H9 (cell line): ENCODE results near the gene DBN1. TPM values are rescaled to one million over a fixed set of nuclear protein-coding genes. Genes with fewer than 3 reads are reported as not detected.

Experiments
- DNase-seq: peaks from one replicate; pipeline ENCODE4 v3.0.0-alpha.2; 2017
- H2AFZ ChIP-seq: one replicate; pipeline ENCODE4 v1.6.1; 2013; ENCODE audit warnings: mild to moderate bottlenecking, low read length, control low read depth, moderate library complexity
- H2AK5ac ChIP-seq: 2 replicates; pipeline ENCODE4 v1.6.1; 2013; ENCODE audit warnings: low read length, control low read depth, mixed read lengths; ENCODE audit not compliant: insufficient read length
- H2BK120ac ChIP-seq: one replicate; pipeline ENCODE4 v1.6.1; 2013; ENCODE audit warnings: low read depth, mild to moderate bottlenecking, low read length, control low read depth, inconsistent platforms; ENCODE audit not compliant: poor library complexity, severe bottlenecking
- H2BK12ac ChIP-seq: 2 replicates; pipeline ENCODE4 v1.6.1; 2013; ENCODE audit warnings: low read length, control low read depth, mixed read lengths, low read depth; ENCODE audit not compliant: insufficient read length
- H2BK15ac ChIP-seq: 2 replicates; pipeline ENCODE4 v1.6.1; 2013; ENCODE audit warnings: low read depth, low read length, control low read depth
- H2BK20ac ChIP-seq: one replicate; pipeline ENCODE4 v1.6.1; 2013; ENCODE audit warnings: low read depth, mild to moderate bottlenecking, low read length, control low read depth, inconsistent platforms; ENCODE audit not compliant: poor library complexity, severe bottlenecking
- H2BK5ac ChIP-seq: 2 replicates; pipeline ENCODE4 v1.6.1; 2013; ENCODE audit warnings: low read length, control low read depth, mixed read lengths; ENCODE audit not compliant: insufficient read length
- H3K14ac ChIP-seq: 2 replicates; pipeline ENCODE4 v1.6.1; 2013; ENCODE audit warnings: low read length, control low read depth; ENCODE audit not compliant: insufficient read depth
- H3K18ac ChIP-seq: 2 replicates; pipeline ENCODE4 v1.6.1; 2013; ENCODE audit warnings: low read depth, mild to moderate bottlenecking, mixed read lengths, low read length, control low read depth; ENCODE audit not compliant: insufficient read length
- H3K23ac ChIP-seq: 2 replicates; pipeline ENCODE4 v1.6.1; 2013; ENCODE audit warnings: low read length, control low read depth, mixed read lengths, low read depth; ENCODE audit not compliant: insufficient read length
- H3K23me2 ChIP-seq: 2 replicates; pipeline ENCODE4 v1.6.1; 2013; ENCODE audit warnings: low read depth, mild to moderate bottlenecking, mixed read lengths, low read length, control low read depth; ENCODE audit not compliant: insufficient read length, poor library complexity, severe bottlenecking
- H3K27ac ChIP-seq: 2 replicates; pipeline ENCODE4 v1.5.1; 2013; ENCODE audit warnings: low read length, control low read depth, mixed read lengths, low read depth; ENCODE audit not compliant: insufficient read length
- H3K27me3 ChIP-seq: 2 replicates; pipeline ENCODE4 v1.6.1; 2013; ENCODE audit warnings: low read length, control low read depth, inconsistent platforms; ENCODE audit not compliant: insufficient read depth
- H3K4ac ChIP-seq: 2 replicates; pipeline ENCODE4 v1.6.1; 2013; ENCODE audit warnings: low read depth, mild to moderate bottlenecking, control low read depth, inconsistent platforms, low read length, moderate library complexity
- H3K4me1 ChIP-seq: 2 replicates; pipeline ENCODE4 v1.6.1; 2013; ENCODE audit warnings: low read length, control low read depth, inconsistent platforms; ENCODE audit not compliant: insufficient read depth
- H3K4me2 ChIP-seq: 2 replicates; pipeline ENCODE4 v1.6.1; 2013; ENCODE audit warnings: low read length, control low read depth, mixed read lengths; ENCODE audit not compliant: insufficient read length, insufficient read depth
- H3K56ac ChIP-seq: 2 replicates; pipeline ENCODE4 v1.6.1; 2013; ENCODE audit warnings: low read depth, mild to moderate bottlenecking, mixed read lengths, low read length, control low read depth; ENCODE audit not compliant: insufficient read length
- H3K79me1 ChIP-seq: 2 replicates; pipeline ENCODE4 v1.6.1; 2013; ENCODE audit warnings: low read depth, mild to moderate bottlenecking, moderate library complexity, low read length, control low read depth, inconsistent platforms; ENCODE audit not compliant: insufficient read depth, poor library complexity, severe bottlenecking
- H3K79me2 ChIP-seq: 2 replicates; pipeline ENCODE4 v1.6.1; 2013; ENCODE audit warnings: low read length, control low read depth, inconsistent platforms; ENCODE audit not compliant: insufficient read depth
- H3K9ac ChIP-seq: 2 replicates; pipeline ENCODE4 v1.6.1; 2013; ENCODE audit warnings: low read length, control low read depth, mixed read lengths; ENCODE audit not compliant: insufficient read length; ENCODE audit errors: extremely low read depth
- H3K9me3 ChIP-seq: one replicate; pipeline ENCODE4 v1.6.1; 2013; ENCODE audit warnings: low read depth, low read length, inconsistent platforms; ENCODE audit not compliant: control insufficient read depth
- H3T11ph ChIP-seq: one replicate; pipeline ENCODE4 v1.6.1; 2013; ENCODE audit warnings: mild to moderate bottlenecking, low read length, control low read depth, inconsistent platforms
- H4K20me1 ChIP-seq: one replicate; pipeline ENCODE4 v1.6.1; 2013; ENCODE audit not compliant: control insufficient read depth, insufficient read length, insufficient read depth
- H4K5ac ChIP-seq: 2 replicates; pipeline ENCODE4 v1.6.1; 2013; ENCODE audit warnings: low read depth, mild to moderate bottlenecking, mixed read lengths, low read length, control low read depth; ENCODE audit not compliant: insufficient read length
- H4K8ac ChIP-seq: replicated peaks from 2 replicates; pipeline ENCODE4 v1.6.1; 2013; ENCODE audit warnings: low read length, control low read depth, mixed read lengths, low read depth; ENCODE audit not compliant: insufficient read length
- H4K91ac ChIP-seq: 2 replicates; pipeline ENCODE4 v1.6.1; 2013; ENCODE audit warnings: low read depth, mild to moderate bottlenecking, moderate library complexity, mixed read lengths, low read length, control low read depth; ENCODE audit not compliant: insufficient read length
- H3K27ac Mint-ChIP-seq, 3 experiments: 2 replicates in 2 of 3; 3 replicates in 1 of 3; pipeline ENCODE4 v1.8.0; 2020 to 2021; ENCODE audit warnings: mixed read lengths in 3 of 3, mild to moderate bottlenecking in 1 of 3, moderate library complexity in 1 of 3
- H3K27me3 Mint-ChIP-seq: 2 replicates; pipeline ENCODE4 v1.8.0; 2021; ENCODE audit warnings: low read depth, mild to moderate bottlenecking, moderate library complexity, mixed read lengths
- H3K36me3 Mint-ChIP-seq, 3 experiments: 2 replicates in 2 of 3; 3 replicates in 1 of 3; pipeline ENCODE4 v1.8.0; 2020 to 2021; ENCODE audit warnings: low read depth in 3 of 3, mixed read lengths in 3 of 3; ENCODE audit not compliant: insufficient read depth in 1 of 3
- H3K4me1 Mint-ChIP-seq, 2 experiments: 2 replicates each; pipeline ENCODE4 v1.8.0; 2020; ENCODE audit warnings: mixed read lengths in 2 of 2
- H3K4me3 Mint-ChIP-seq, 2 experiments: 2 replicates in 1 of 2; 3 replicates in 1 of 2; pipeline ENCODE4 v1.8.0; 2020 to 2021; ENCODE audit warnings: mild to moderate bottlenecking in 2 of 2, mixed read lengths in 2 of 2, moderate library complexity in 1 of 2
- H3K9me3 Mint-ChIP-seq, 2 experiments: 2 replicates in 1 of 2; 3 replicates in 1 of 2; pipeline ENCODE4 v1.8.0; 2020; ENCODE audit warnings: mild to moderate bottlenecking in 2 of 2, mixed read lengths in 2 of 2, moderate library complexity in 1 of 2
- CTCF ChIP-seq: fragments of 200-600 bp; sonication (generic); conservative IDR thresholded peaks from 3 replicates; pipeline ENCODE4 v1.8.0; 2021; ENCODE audit warnings: antibody characterized with exemption, mild to moderate bottlenecking
- WGBS: extraction: QIAGEN DNeasy Blood & Tissue Kit; methylation state at CpG from one replicate; pipeline ENCODE4 v1.1.7; 2013; ENCODE audit warnings: missing lambda C conversion rate, low lambda C conversion rate, mixed read lengths; ENCODE audit not compliant: insufficient read length; ENCODE audit errors: extremely low coverage; 5-methylcytosine and 5-hydroxymethylcytosine counted together
- total RNA-seq: library from RNA; stranded (reverse); gene quantifications from 2 replicates; pipeline ENCODE4 v1.2.1, GENCODE V29; 2021

Gene DBN1
- total RNA-seq, 1 experiment from 2014 or later = 340 TPM

GRCh38 chr5:177456591-177456964 is 16.9 kb downstream of the DBN1 start:
- TF ChIP-seq CTCF = peak; percentile 9; the same call in 1 of the 3 replicates
- H3K4ac ChIP-seq = no peak overlapping the region
- no peak overlapping the region for H2BK20ac ChIP-seq
- no peak overlapping the region for H2BK120ac ChIP-seq
- no peak overlapping the region for H2AFZ ChIP-seq
- H3K79me1 ChIP-seq = no peaks in the 10 kb centered on the region
- no peak overlapping the region for H3K18ac ChIP-seq
- H3K4me2 ChIP-seq = no peak overlapping the region
- H3K9ac ChIP-seq = no peak overlapping the region
- H3K27me3 ChIP-seq = peaks cover 4% of the 10 kb centered on the region; the same call in 1 of the 2 replicates
- H4K8ac ChIP-seq = no peak overlapping the region
- peaks cover 18% of the 10 kb centered on the region for H3K27me3 Mint-ChIP-seq
- H3K14ac ChIP-seq = no peak overlapping the region
- no CpG with 5 or more reads among the region's 12 CpGs for WGBS
- no peaks in the 10 kb centered on the region for H3K79me2 ChIP-seq
- peak overlapping the region; percentile 72 to 86; a peak in 4 of 5 replicates for H3K4me3 Mint-ChIP-seq
- H3K23ac ChIP-seq = no peak overlapping the region
- no peak overlapping the region for H4K91ac ChIP-seq
- H3K9me3 ChIP-seq = no peaks in the 10 kb centered on the region
- no peaks in the 10 kb centered on the region for H3K4me1 ChIP-seq
- H2AK5ac ChIP-seq = no peak overlapping the region
- no peak overlapping the region for H3K27ac ChIP-seq
- peaks cover 14% of the 10 kb centered on the region for H3K23me2 ChIP-seq
- H4K5ac ChIP-seq = no peak overlapping the region
- no peak overlapping the region for H3K56ac ChIP-seq
- H4K20me1 ChIP-seq = no peaks in the 10 kb centered on the region
- no peak overlapping the region for H2BK12ac ChIP-seq
- no peaks in the 10 kb centered on the region; a peak in 1 of 5 replicates for H3K9me3 Mint-ChIP-seq
- H3K27ac Mint-ChIP-seq = peak overlapping the region; percentile 91 to 95 (median 95); a peak in 5 of 7 replicates
- DNase-seq = no peak
- no peak overlapping the region for H2BK15ac ChIP-seq
- H3K4me1 Mint-ChIP-seq = peaks cover 23 to 31% of the 10 kb centered on the region in 2 experiments
- no peak overlapping the region for H3T11ph ChIP-seq
- H3K36me3 Mint-ChIP-seq = peaks cover 22 to 48% (median 42%) of the 10 kb centered on the region in 3 experiments
- H2BK5ac ChIP-seq = no peak overlapping the region
